Endothelial cell (in vitro differentiated cells): ENCODE data around the gene MBOAT7. TPM values are rescaled to one million over a fixed set of nuclear protein-coding genes. Genes with fewer than 3 reads are reported as not detected.

ENCODE experiments used
- DNase-seq: peaks from one replicate; pipeline ENCODE4 v3.0.0; 2021; ENCODE audit warnings: low spot score
- H3K27ac Mint-ChIP-seq: one replicate; pipeline ENCODE4 v1.8.0; 2021; ENCODE audit warnings: mixed read lengths, inconsistent platforms; ENCODE audit not compliant: unreplicated experiment
- H3K27me3 Mint-ChIP-seq: one replicate; pipeline ENCODE4 v1.8.0; 2021; ENCODE audit warnings: mild to moderate bottlenecking, moderate library complexity, mixed read lengths, inconsistent platforms; ENCODE audit not compliant: unreplicated experiment
- H3K36me3 Mint-ChIP-seq: one replicate; pipeline ENCODE4 v1.8.0; 2021; ENCODE audit warnings: mild to moderate bottlenecking, low read depth, mixed read lengths, inconsistent platforms; ENCODE audit not compliant: unreplicated experiment
- H3K4me1 Mint-ChIP-seq: one replicate; pipeline ENCODE4 v1.8.0; 2021; ENCODE audit warnings: mild to moderate bottlenecking, mixed read lengths, inconsistent platforms; ENCODE audit not compliant: unreplicated experiment
- H3K4me3 Mint-ChIP-seq: one replicate; pipeline ENCODE4 v1.8.0; 2021; ENCODE audit warnings: mild to moderate bottlenecking, mixed read lengths, inconsistent platforms; ENCODE audit not compliant: unreplicated experiment
- H3K9me3 Mint-ChIP-seq: one replicate; pipeline ENCODE4 v1.8.0; 2021; ENCODE audit warnings: mixed read lengths, inconsistent platforms; ENCODE audit not compliant: unreplicated experiment
- CTCF ChIP-seq: fragments of 200-600 bp; sonication (generic); IDR thresholded peaks from one replicate; pipeline ENCODE4 v1.5.0; 2021; ENCODE audit warnings: antibody characterized with exemption; ENCODE audit not compliant: unreplicated experiment
- total RNA-seq: library from RNA; stranded (reverse); fragmentation: NEBNext Ultra II Directional; extraction: Animal tissue kit (Norgen Biotek cat#: 25700); gene quantifications from one replicate; pipeline ENCODE4 v1.2.1, GENCODE V29; 2021; ENCODE audit not compliant: unreplicated experiment

The MBOAT7 gene
- total RNA-seq, 1 donor from 2014 or later = 203 TPM

GRCh38 chr19:54145541-54146158 is 43.7 kb downstream of the MBOAT7 start:
- no peak overlapping the region for H3K27ac Mint-ChIP-seq
- no peak for TF ChIP-seq CTCF
- H3K4me3 Mint-ChIP-seq = no peak overlapping the region
- peaks cover 5% of the 10 kb centered on the region for H3K27me3 Mint-ChIP-seq
- peaks cover 75% of the 10 kb centered on the region for H3K36me3 Mint-ChIP-seq
- H3K9me3 Mint-ChIP-seq = no peaks in the 10 kb centered on the region
- H3K4me1 Mint-ChIP-seq = peaks cover 12% of the 10 kb centered on the region
- DNase-seq = no peak

- Mint-ChIP-seq H3K4me3 (peak overlapping the region; percentile 28), H3K9me3 (no peaks in the 10 kb centered on the region), H3K36me3 (peaks cover 62% of the 10 kb centered on the region), H3K27ac (no peak overlapping the region), H3K27me3 (peaks cover 6% of the 10 kb centered on the region), H3K4me1 (peaks cover 11% of the 10 kb centered on the region)
- TF ChIP-seq CTCF = no peak
- DNase-seq = no peak
These were observed 47.1 kb downstream of the MBOAT7 start for GRCh38 chr19:54142166-54142780.

- Mint-ChIP-seq H3K4me3 (no peak overlapping the region), H3K9me3 (no peaks in the 10 kb centered on the region), H3K27me3 (peaks cover 15% of the 10 kb centered on the region), H3K36me3 (peaks cover 55% of the 10 kb centered on the region), H3K4me1 (peaks cover 15% of the 10 kb centered on the region), H3K27ac (no peak overlapping the region)
- DNase-seq = no peak
- no peak for TF ChIP-seq CTCF
These were observed 48.0 kb downstream of the MBOAT7 start for GRCh38 chr19:54141356-54141755.

- H3K27me3 Mint-ChIP-seq = peaks cover 31% of the 10 kb centered on the region
- no peak for TF ChIP-seq CTCF
- peaks cover 42% of the 10 kb centered on the region for H3K36me3 Mint-ChIP-seq
- H3K4me3 Mint-ChIP-seq = peak overlapping the region; percentile 95
- DNase-seq = no peak
- H3K27ac Mint-ChIP-seq = peak overlapping the region; percentile 78
- H3K9me3 Mint-ChIP-seq = no peaks in the 10 kb centered on the region
- H3K4me1 Mint-ChIP-seq = peaks cover 27% of the 10 kb centered on the region
These were observed 50.7 kb downstream of the MBOAT7 start for GRCh38 chr19:54138489-54139256.
